HCT116 (cell line): ENCODE results near the gene ROMO1. TPM values are rescaled to one million over a fixed set of nuclear protein-coding genes. Genes with fewer than 3 reads are reported as not detected.

Experiments
- ATAC-seq: fragments of 200-7000 bp; cut with Tn5 transposase; 2 replicates; pipeline ENCODE4 v1.9.1; 2020; ENCODE audit warnings: mild to moderate bottlenecking, moderate library complexity
- BruUV-seq: library from RNA; stranded (reverse); fragments of 400-500 nt; replicated peaks from 2 replicates; lab custom pipeline; 2021; lab: Mats Ljungman, UMichigan
- CTCF ChIA-PET: fragments of 300-600 bp; sonication (Branson Sonifier 250); formaldehyde crosslinking; loops from one replicate; lab custom pipeline; 2021; ENCODE audit warnings: antibody characterized with exemption; lab: Charles Lee
- POLR2A ChIA-PET: fragments of 300-600, 350-600 bp; sonication (Branson Sonifier 250); formaldehyde crosslinking; loops from one replicate; lab custom pipeline; 2021; ENCODE audit warnings: antibody characterized with exemption; lab: Charles Lee
- RAD21 ChIA-PET, 2 experiments: fragments of 300-600 bp; sonication (Branson Sonifier 250); formaldehyde crosslinking; loops; one replicate each; lab custom pipeline; 2023; ENCODE audit warnings: low total read pairs in 2 of 2; ENCODE audit not compliant: uncharacterized antibody in 2 of 2, unreplicated experiment in 2 of 2, low non-redundant PET in 1 of 2; lab: Charles Lee
- DNase-seq: peaks from one replicate; pipeline ENCODE4 v3.0.0-alpha.2; 2010; ENCODE audit warnings: low read depth, low spot score
- H2AFZ ChIP-seq: fragments of 200-600 bp; shearing (Covaris generic), sonication (generic); 2 replicates; pipeline ENCODE4 v1.6.1; 2017; ENCODE audit warnings: low read depth, mixed run types, mixed read lengths, antibody characterized with exemption, low read length; ENCODE audit not compliant: poor library complexity, severe bottlenecking
- H3K27ac ChIP-seq: 2 replicates; pipeline ENCODE4 v1.5.1; 2012; ENCODE audit warnings: low read depth, low read length
- H3K27me3 ChIP-seq: fragments of 200-600 bp; sonication (generic); 2 replicates; pipeline ENCODE4 v1.6.1; 2016; ENCODE audit warnings: mixed run types, low read length, mixed read lengths; ENCODE audit not compliant: insufficient read depth
- H3K36me3 ChIP-seq, 2 experiments: fragments of 200-500 bp in 1 of 2; fragments of 200-600 bp in 1 of 2; sonication (Bioruptor generic) in 1 of 2; sonication (generic) in 1 of 2; 2 replicates each; pipeline versions ENCODE4 v1.5.1 to v1.6.1; 2014 to 2016; ENCODE audit warnings: low read length in 2 of 2, inconsistent platforms in 1 of 2, mixed read lengths in 1 of 2, mixed run types in 1 of 2; ENCODE audit not compliant: insufficient read depth in 2 of 2, control insufficient read depth in 1 of 2
- H3K4me1 ChIP-seq, 2 experiments: fragments of 200-600 bp in 1 of 2; sonication (generic) in 1 of 2; 2 replicates each; pipeline versions ENCODE4 v1.5.1 to v1.6.1; 2012 to 2017; ENCODE audit warnings: low read length in 2 of 2, inconsistent platforms in 1 of 2, mild to moderate bottlenecking in 1 of 2, mixed read lengths in 1 of 2, mixed run types in 1 of 2, moderate library complexity in 1 of 2; ENCODE audit not compliant: insufficient read depth in 2 of 2, control insufficient read depth in 1 of 2
- H3K4me2 ChIP-seq: fragments of 200-600 bp; sonication (generic); 2 replicates; pipeline ENCODE4 v1.6.1; 2017; ENCODE audit warnings: mixed run types, low read length, mixed read lengths
- H3K4me3 ChIP-seq, 2 experiments: fragments of 200-600 bp in 1 of 2; sonication (generic) in 1 of 2; replicated peaks in 1 of 2; 2 replicates each; pipeline ENCODE4 v1.5.1; 2011 to 2016; ENCODE audit warnings: low read length in 2 of 2, control low read depth in 1 of 2, low read depth in 1 of 2, mild to moderate bottlenecking in 1 of 2, mixed read lengths in 1 of 2, mixed run types in 1 of 2
- H3K79me2 ChIP-seq: fragments of 200-600 bp; sonication (generic); 2 replicates; pipeline ENCODE4 v1.6.1; 2017; ENCODE audit warnings: mild to moderate bottlenecking, mixed run types, low read length, moderate library complexity, mixed read lengths; ENCODE audit not compliant: insufficient read depth
- H3K9ac ChIP-seq: fragments of 200-600 bp; sonication (generic); 2 replicates; pipeline ENCODE4 v1.6.1; 2016; ENCODE audit warnings: low read length, mixed read lengths
- H3K9me2 ChIP-seq: fragments of 200-600 bp; sonication (generic), shearing (Covaris generic); 2 replicates; pipeline ENCODE4 v1.6.1; 2017; ENCODE audit warnings: mixed run types, mild to moderate bottlenecking, moderate library complexity; ENCODE audit not compliant: insufficient read depth
- H3K9me3 ChIP-seq, 2 experiments: fragments of 200-500 bp in 1 of 2; fragments of 200-600 bp in 1 of 2; sonication (Bioruptor generic) in 1 of 2; sonication (generic) in 1 of 2; 2 replicates each; pipeline ENCODE4 v1.6.1; 2014 to 2017; ENCODE audit warnings: low read length in 2 of 2, mixed read lengths in 2 of 2, inconsistent platforms in 1 of 2, low read depth in 1 of 2, mild to moderate bottlenecking in 1 of 2, mixed run types in 1 of 2, moderate library complexity in 1 of 2; ENCODE audit not compliant: control insufficient read depth in 1 of 2, insufficient read depth in 1 of 2
- H4K20me1 ChIP-seq: fragments of 200-600 bp; sonication (generic), shearing (Covaris generic); 2 replicates; pipeline ENCODE4 v1.6.1; 2017; ENCODE audit warnings: mixed run types, mild to moderate bottlenecking, moderate library complexity; ENCODE audit not compliant: insufficient read depth
- CBX3 ChIP-seq: IDR thresholded peaks from 2 replicates; pipeline ENCODE4 v1.6.1; 2012; ENCODE audit warnings: low read depth
- CEBPB ChIP-seq: IDR thresholded peaks from 2 replicates; pipeline ENCODE4 v1.6.1; 2012; ENCODE audit warnings: low read depth
- ELF1 ChIP-seq: IDR thresholded peaks from 2 replicates; pipeline ENCODE4 v1.6.1; 2012; ENCODE audit warnings: low read depth, borderline replicate concordance
- EZH2 ChIP-seq: fragments of 200-600 bp; sonication (generic); IDR thresholded peaks from 2 replicates; pipeline ENCODE4 v1.6.1; 2017; ENCODE audit warnings: antibody characterized with exemption, mixed run types
- JUND ChIP-seq: IDR thresholded peaks from 2 replicates; pipeline ENCODE4 v1.6.1; 2012
- POLR2A ChIP-seq: IDR thresholded peaks from 2 replicates; pipeline ENCODE4 v1.7.0; 2011; ENCODE audit warnings: borderline replicate concordance; ENCODE audit not compliant: insufficient read depth, insufficient read length; ENCODE audit errors: extremely low read depth
- POLR2AphosphoS5 ChIP-seq: IDR thresholded peaks from 2 replicates; pipeline ENCODE4 v1.6.1; 2011; ENCODE audit warnings: mild to moderate bottlenecking, low read depth, low read length, moderate library complexity
- RAD21 ChIP-seq: IDR thresholded peaks from 2 replicates; pipeline ENCODE4 v1.6.1; 2012; ENCODE audit warnings: low read depth, mild to moderate bottlenecking
- SRF ChIP-seq: IDR thresholded peaks from 2 replicates; pipeline ENCODE4 v1.6.1; 2012; ENCODE audit warnings: low read depth
- TCF7L2 ChIP-seq: IDR thresholded peaks from 2 replicates; pipeline ENCODE4 v1.7.0; 2011; ENCODE audit warnings: borderline replicate concordance, inconsistent platforms; ENCODE audit not compliant: insufficient read depth, insufficient read length; ENCODE audit errors: extremely low read depth
- YY1 ChIP-seq: IDR thresholded peaks from 2 replicates; pipeline ENCODE4 v1.6.1; 2011; ENCODE audit warnings: low read length, low read depth, moderate library complexity, mild to moderate bottlenecking; ENCODE audit not compliant: insufficient replicate concordance; ENCODE audit errors: extremely low read depth
- ZFX ChIP-seq: fragments of 450-650 bp; IDR thresholded peaks from 2 replicates; pipeline ENCODE4 v1.6.1; 2017
- ZNF274 ChIP-seq: fragments of 200-500 bp; sonication (Bioruptor generic); IDR thresholded peaks from 2 replicates; pipeline ENCODE4 v1.6.1; 2014; ENCODE audit warnings: mild to moderate bottlenecking, low read depth, low read length, inconsistent platforms
- intact Hi-C: fragments of 100-400 bp; cut with micrococcal nuclease; formaldehyde crosslinking; loops from 2 replicates; pipeline ENCODE4 v1.10.0; 2022
- total RNA-seq: library from RNA; stranded (reverse); gene quantifications from one replicate; pipeline ENCODE4 v1.2.1, GENCODE V29; 2021; ENCODE audit not compliant: unreplicated experiment
- TF ChIP-seq, protein P1 (sequence below): IDR thresholded peaks from 2 replicates; pipeline ENCODE4 v1.6.1; 2011; ENCODE audit warnings: mild to moderate bottlenecking, low read length, moderate library complexity; ENCODE audit not compliant: insufficient replicate concordance; ENCODE audit errors: extremely low read depth
- TF ChIP-seq, protein P2 (sequence below): IDR thresholded peaks from 2 replicates; pipeline ENCODE4 v1.6.1; 2012; ENCODE audit warnings: low read depth
- TF ChIP-seq, protein P3 (sequence below): IDR thresholded peaks from 2 replicates; pipeline ENCODE4 v1.6.1; 2012

The ROMO1 gene
- total RNA-seq, 1 experiment from 2014 or later: 167 TPM

DNA sequence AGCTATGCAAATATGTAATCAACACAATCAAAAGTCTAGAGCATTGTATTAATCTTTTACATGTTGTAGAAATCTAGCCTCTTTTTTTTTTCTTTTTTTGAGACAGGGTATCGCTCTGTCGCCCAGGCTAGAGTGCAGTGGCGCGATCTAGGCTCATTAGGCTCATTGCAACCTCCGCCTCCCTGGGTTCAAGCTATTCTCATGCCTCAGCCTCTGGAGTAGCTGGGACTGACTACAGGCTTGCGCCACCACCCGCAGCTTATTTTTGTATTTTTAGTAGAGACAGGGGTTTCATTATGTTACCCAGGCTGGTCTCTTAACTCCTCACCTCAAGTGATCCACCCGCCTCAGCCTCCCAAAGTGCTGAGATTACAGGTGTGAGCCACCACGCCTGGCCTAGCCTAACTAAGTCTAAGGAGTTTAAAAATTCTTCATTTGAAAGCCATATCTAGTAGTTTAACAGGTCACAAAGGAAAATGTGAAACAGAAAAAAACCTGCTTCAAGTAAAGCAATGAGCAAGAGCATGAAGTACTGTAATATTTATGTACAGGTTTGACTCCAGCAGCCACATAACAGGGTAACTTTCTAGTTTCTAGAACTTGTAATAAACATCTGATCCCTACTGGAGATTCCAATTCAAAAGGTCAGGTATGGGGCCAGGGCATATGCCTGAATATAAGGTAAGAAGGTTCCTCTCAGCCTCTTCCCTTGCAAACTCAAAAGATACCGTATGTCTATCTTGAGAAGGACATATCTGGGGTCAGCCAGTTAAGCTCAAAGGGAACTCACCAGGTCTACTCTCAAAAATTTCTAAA, 38.9 kb upstream of the ROMO1 start:
- Histone ChIP-seq H3K9ac (peak overlapping the region; percentile 97), H2AFZ (no peak overlapping the region), H3K4me1 (peaks cover 31 to 43% of the 10 kb centered on the region in 2 experiments), H3K27me3 (no peaks in the 10 kb centered on the region), H3K9me2 (no peaks in the 10 kb centered on the region), H3K4me3 (no peak overlapping the region), H3K36me3 (peaks cover 0 to 7% of the 10 kb centered on the region in 2 experiments), H3K79me2 (peaks cover 94% of the 10 kb centered on the region), H3K9me3 (no peaks in the 10 kb centered on the region), H3K4me2 (peak overlapping the region; percentile 80; the same call in 1 of the 2 replicates), H4K20me1 (peaks cover 64% of the 10 kb centered on the region), H3K27ac (no peak overlapping the region)
- TF ChIP-seq ELF1: no peak
- TF ChIP-seq ZNF274: no peak
- no peak for TF ChIP-seq YY1
- TF ChIP-seq POLR2AphosphoS5: no peak
- no peak for TF ChIP-seq RAD21
- TF ChIP-seq POLR2A: no peak
- TF ChIP-seq, protein P1, sequence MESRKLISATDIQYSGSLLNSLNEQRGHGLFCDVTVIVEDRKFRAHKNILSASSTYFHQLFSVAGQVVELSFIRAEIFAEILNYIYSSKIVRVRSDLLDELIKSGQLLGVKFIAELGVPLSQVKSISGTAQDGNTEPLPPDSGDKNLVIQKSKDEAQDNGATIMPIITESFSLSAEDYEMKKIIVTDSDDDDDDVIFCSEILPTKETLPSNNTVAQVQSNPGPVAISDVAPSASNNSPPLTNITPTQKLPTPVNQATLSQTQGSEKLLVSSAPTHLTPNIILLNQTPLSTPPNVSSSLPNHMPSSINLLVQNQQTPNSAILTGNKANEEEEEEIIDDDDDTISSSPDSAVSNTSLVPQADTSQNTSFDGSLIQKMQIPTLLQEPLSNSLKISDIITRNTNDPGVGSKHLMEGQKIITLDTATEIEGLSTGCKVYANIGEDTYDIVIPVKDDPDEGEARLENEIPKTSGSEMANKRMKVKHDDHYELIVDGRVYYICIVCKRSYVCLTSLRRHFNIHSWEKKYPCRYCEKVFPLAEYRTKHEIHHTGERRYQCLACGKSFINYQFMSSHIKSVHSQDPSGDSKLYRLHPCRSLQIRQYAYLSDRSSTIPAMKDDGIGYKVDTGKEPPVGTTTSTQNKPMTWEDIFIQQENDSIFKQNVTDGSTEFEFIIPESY: no peak
- TF ChIP-seq CEBPB: no peak
- TF ChIP-seq ZFX: no peak
- TF ChIP-seq, protein P2, sequence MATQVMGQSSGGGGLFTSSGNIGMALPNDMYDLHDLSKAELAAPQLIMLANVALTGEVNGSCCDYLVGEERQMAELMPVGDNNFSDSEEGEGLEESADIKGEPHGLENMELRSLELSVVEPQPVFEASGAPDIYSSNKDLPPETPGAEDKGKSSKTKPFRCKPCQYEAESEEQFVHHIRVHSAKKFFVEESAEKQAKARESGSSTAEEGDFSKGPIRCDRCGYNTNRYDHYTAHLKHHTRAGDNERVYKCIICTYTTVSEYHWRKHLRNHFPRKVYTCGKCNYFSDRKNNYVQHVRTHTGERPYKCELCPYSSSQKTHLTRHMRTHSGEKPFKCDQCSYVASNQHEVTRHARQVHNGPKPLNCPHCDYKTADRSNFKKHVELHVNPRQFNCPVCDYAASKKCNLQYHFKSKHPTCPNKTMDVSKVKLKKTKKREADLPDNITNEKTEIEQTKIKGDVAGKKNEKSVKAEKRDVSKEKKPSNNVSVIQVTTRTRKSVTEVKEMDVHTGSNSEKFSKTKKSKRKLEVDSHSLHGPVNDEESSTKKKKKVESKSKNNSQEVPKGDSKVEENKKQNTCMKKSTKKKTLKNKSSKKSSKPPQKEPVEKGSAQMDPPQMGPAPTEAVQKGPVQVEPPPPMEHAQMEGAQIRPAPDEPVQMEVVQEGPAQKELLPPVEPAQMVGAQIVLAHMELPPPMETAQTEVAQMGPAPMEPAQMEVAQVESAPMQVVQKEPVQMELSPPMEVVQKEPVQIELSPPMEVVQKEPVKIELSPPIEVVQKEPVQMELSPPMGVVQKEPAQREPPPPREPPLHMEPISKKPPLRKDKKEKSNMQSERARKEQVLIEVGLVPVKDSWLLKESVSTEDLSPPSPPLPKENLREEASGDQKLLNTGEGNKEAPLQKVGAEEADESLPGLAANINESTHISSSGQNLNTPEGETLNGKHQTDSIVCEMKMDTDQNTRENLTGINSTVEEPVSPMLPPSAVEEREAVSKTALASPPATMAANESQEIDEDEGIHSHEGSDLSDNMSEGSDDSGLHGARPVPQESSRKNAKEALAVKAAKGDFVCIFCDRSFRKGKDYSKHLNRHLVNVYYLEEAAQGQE: no peak
- TF ChIP-seq TCF7L2: no peak
- no peak for TF ChIP-seq JUND
- TF ChIP-seq EZH2: no peak
- TF ChIP-seq CBX3: no peak
- TF ChIP-seq, protein P3, sequence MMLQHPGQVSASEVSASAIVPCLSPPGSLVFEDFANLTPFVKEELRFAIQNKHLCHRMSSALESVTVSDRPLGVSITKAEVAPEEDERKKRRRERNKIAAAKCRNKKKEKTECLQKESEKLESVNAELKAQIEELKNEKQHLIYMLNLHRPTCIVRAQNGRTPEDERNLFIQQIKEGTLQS: no peak
- no peak for TF ChIP-seq SRF
- intact Hi-C loops: no loop called here
- no peak for ATAC-seq
- RAD21 ChIA-PET: no interaction called here
- no TSS peak for BruUV-seq
- DNase-seq: no peak
- POLR2A ChIA-PET: interaction anchor here (1.0 to 1.1 kb wide), 2 partner anchors 41 to 82 kb away, joined by 3 read pairs; partner anchors contain the start of gene RBM39
- CTCF ChIA-PET: no interaction called here
